Activated T-cell treated with anti-CD3 and anti-CD28 coated beads, Interleukin-2, amount 50 U/mL, for 48 hours (primary cell): ENCODE results near the gene SMO.
"Not testable (repeated sequence)": the region's sequence is repeated elsewhere in the genome, so short reads cannot be mapped to it uniquely, and the experiment has no call there.

Experiments used
- DNase-seq, 2 experiments: peaks; one replicate each; pipeline ENCODE4 v3.0.0-alpha.2; 2020

Gene SMO

GRCh38 chr7:129170441-129171021 lies 17.9 kb upstream of the SMO start:
- DNase-seq: no peak

DNA sequence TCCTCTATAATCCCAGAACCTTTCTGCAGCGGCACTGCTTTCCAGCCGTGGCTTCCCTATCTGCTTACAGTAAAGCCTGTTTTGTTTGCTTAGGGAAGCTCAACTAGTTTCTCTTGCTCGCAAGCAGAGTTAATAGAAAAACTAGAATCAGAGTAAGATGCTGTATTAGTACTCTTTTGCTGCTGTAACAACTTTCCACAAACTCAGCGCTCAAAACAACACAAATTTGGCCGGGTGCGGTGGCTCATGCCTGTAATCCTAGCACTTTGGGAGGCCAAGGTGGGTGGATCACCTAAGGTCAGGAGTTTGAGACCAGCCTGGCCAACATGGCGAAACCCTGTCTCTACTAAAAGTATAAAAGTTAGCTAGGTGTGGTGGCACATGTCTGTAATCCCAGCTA lies 14.6 kb upstream of the SMO start:
- DNase-seq: not testable (repeated sequence)

- no peak for DNase-seq
Measured at GRCh38 chr7:129176916-129177710, 11.3 kb upstream of the SMO start.

DNA sequence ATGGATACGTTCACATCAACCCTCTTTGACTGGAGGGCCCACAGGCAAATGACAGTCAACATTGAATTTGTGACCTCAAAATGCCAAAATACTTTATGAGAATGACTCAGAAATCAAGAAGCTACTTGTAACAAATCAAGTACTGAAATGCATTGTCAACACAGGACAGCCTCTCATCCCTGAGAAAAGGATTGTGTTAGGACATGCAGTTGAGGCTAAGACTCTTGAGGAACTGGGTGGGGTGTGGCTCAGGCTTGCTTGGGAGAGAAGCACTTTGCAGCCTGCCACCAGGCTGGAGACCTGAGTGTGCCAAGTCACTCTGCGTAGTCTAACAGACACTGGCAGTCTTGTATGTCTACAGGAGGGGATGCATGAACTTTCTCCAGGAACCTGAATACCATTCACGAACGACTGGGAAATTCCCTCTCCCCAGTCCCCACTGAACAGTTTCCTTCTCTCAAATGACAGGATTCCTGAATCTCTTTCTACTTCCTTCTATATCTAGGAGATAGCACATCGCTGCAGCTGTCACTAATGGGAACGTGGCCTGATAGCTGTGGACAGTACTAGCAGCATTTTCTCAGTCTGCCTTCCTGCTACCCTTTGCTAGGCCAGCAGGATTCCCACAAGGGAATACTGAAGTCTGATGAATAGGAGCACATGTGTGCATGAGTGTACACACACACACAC lies 3.3 kb upstream of the SMO start:
- no peak for DNase-seq

DNA sequence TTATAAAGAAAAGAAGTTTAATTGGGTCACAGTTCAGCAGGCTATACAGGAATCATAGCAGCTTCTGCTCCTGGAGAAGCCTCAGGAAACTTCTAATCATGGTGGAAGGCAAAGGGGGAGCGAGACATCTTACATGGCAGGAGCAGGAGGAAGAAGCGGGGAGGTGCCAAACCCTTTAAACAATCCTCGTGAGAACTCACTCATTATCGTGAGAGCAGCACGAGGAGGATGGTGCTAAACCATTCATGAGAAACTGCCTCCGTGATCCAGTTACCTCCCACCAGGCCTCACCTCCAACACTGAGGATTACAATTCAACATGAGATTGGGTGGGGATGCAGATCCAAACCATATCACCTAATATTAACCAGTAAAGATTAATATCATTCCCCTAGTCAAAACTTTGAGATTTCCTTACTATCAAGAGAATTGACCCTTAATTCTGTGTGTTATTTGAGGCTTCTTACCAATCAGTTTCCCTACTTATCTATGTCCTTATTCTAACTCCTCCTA lies 1.6 kb upstream of the SMO start:
- DNase-seq: no peak

DNA sequence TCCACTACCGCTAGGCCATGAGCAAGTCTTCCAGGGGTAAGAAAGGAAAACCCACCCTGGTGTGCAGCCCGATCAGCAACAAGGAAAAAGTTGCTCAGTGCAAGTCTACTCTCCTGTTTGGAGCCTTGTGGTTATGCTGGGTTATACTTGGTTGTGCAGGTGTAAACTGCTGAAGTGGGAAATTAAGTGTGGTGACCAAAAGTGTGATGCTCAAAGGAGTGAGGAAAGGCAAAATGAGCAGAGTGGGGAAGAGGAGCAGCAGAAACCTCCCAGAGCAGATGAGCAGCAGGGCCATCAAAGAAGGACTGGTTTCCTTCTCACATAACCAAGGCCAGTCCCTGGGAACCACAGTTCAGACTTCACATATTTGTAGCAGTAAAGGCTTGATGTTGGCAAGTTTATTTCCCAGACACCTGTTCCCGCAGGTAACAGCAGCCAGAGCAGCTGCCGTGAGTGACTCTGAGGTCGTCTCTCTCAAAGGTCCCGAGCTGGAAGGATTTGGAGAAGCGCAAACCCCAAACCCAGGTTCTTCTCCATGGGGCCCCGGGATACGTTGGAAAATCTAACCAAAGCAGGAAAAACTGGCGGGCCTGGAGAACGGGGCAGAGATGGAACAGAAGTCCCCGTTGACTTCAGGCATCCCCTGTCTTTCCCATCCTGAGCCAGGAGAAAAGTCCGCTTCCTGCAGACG lies 607 bp upstream of the SMO start:
- DNase-seq: no peak

- DNase-seq: no peak
Measured at GRCh38 chr7:129188892-129189660, 643 bp downstream of the SMO start.

GRCh38 chr7:129189661-129190310 lies 1.4 kb downstream of the SMO start:
- DNase-seq: no peak

- no peak for DNase-seq
Measured at GRCh38 chr7:129191272-129191671, 2.8 kb downstream of the SMO start.

GRCh38 chr7:129193892-129194291 lies 5.5 kb downstream of the SMO start:
- DNase-seq: no peak

GRCh38 chr7:129197771-129198170 lies 9.3 kb downstream of the SMO start:
- DNase-seq: no peak

DNA sequence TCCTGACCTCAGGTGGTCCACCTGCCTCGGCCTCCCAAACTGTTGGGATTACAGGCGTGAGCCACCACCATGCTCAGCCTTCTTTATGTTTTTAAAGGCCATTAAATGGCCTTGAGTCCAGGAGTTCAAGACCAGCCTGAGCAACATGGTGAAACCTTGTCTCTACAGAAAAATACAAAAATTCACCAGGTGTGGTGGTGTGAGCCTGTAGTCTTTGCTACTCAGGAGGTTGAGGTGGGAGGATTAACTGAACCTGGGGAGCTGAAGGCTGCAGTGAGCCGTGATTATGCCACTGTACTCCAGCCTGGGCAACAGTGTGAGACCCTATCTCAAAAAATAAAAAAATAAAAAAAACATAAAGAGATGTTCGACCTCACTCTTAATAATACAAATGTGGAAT lies 11.0 kb downstream of the SMO start:
- no peak for DNase-seq

- no peak for DNase-seq
Measured at GRCh38 chr7:129202058-129202777, 13.8 kb downstream of the SMO start.

GRCh38 chr7:129203050-129203741 lies 14.8 kb downstream of the SMO start:
- no peak for DNase-seq

- no peak for DNase-seq
Measured at GRCh38 chr7:129205126-129205818, 16.8 kb downstream of the SMO start.

- no peak for DNase-seq
Measured at GRCh38 chr7:129205987-129206785, 17.8 kb downstream of the SMO start.

DNA sequence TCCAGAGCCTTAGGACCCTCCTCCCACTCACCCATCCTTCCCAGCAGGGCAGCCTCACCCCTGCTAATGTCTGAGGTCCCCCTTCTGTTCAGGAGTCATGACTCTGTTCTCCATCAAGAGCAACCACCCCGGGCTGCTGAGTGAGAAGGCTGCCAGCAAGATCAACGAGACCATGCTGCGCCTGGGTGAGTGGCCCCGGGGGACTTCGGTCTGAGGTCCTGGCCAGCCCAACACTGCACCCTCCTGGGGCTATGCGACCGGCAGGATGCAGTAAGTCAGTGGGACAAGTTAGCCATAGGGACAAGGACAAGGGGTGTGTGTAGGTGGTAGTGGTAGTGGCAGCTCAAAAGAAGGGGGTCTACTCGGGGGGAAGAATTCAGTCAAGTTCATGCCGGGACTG lies 20.2 kb downstream of the SMO start:
- DNase-seq: no peak

- DNase-seq: no peak
Measured at GRCh38 chr7:129209067-129209926, 20.9 kb downstream of the SMO start.
